ENCODE results near the gene C2CD2. TPM values are rescaled to one million over a fixed set of nuclear protein-coding genes. Genes with fewer than 3 reads are reported as not detected.

C2CD2 gene
- total and polyA plus RNA-seq, 2 of the 8 experiments (the other 6 are each of a cell fraction or from before 2014, with no cell fraction given): 10.4 to 13.0 TPM

DNA sequence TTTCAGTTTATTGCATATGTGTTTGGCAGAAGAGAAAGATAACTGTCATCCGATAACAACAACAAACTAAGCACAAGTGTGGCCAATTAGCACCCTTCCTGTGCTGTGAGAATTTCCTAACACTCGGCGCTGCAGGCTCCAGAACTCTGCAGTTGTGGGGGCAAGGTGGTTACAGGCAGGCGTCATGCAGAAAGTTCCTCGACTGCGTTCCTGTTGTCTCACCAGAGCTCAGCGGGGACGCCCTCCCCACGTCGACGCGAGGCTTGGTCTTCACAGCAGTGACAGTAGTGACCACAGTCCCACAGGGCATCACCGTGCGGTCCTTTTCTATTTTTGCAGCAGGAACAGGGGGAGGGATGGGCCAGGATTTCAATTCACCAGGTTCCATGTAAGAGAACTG lies 47.0 kb downstream of the C2CD2 start (continued):
- TF ChIP-seq KDM1A (IDR thresholded peaks at IDR 0.05; ENCODE audit: borderline replicate concordance, low read length): no peak
